ENCODE results near the gene GAS6.

Gene GAS6

DNA sequence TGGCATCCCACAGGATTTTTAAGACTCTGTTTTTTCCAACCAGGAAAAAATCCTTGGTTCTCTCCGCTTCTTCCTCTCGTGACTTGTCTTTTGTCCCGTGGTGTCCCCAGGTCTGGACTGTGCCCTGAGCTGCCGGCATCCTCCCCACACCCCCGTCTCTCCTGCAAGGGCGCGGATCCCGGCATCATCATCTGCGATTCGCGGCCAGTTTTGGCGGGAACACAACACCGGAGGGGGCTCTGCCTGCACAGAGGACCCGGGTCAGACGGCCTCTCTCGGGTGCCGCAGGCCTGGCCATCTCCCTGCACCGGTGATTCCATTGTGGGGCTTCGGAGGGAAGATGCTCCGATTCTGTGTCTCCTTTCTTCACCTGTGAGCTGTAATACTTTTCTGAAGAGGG, 18.8 kb upstream of the GAS6 start:
- H3F3A ChIP-seq (ENCODE audit: insufficient read depth, low read length) = peaks cover 41% of the 10 kb centered on the region
- TF ChIP-seq EZH2 (optimal IDR thresholded peaks at IDR 0.05; ENCODE audit: low read depth, low read length) = no peak
- TF ChIP-seq EZH2phosphoT487 (IDR thresholded peaks at IDR 0.05; ENCODE audit: low read length) = no peak
- TF ChIP-seq, protein P1, sequence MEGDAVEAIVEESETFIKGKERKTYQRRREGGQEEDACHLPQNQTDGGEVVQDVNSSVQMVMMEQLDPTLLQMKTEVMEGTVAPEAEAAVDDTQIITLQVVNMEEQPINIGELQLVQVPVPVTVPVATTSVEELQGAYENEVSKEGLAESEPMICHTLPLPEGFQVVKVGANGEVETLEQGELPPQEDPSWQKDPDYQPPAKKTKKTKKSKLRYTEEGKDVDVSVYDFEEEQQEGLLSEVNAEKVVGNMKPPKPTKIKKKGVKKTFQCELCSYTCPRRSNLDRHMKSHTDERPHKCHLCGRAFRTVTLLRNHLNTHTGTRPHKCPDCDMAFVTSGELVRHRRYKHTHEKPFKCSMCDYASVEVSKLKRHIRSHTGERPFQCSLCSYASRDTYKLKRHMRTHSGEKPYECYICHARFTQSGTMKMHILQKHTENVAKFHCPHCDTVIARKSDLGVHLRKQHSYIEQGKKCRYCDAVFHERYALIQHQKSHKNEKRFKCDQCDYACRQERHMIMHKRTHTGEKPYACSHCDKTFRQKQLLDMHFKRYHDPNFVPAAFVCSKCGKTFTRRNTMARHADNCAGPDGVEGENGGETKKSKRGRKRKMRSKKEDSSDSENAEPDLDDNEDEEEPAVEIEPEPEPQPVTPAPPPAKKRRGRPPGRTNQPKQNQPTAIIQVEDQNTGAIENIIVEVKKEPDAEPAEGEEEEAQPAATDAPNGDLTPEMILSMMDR (IDR thresholded peaks at IDR 0.05; ENCODE audit: low read length) = no peak

DNA sequence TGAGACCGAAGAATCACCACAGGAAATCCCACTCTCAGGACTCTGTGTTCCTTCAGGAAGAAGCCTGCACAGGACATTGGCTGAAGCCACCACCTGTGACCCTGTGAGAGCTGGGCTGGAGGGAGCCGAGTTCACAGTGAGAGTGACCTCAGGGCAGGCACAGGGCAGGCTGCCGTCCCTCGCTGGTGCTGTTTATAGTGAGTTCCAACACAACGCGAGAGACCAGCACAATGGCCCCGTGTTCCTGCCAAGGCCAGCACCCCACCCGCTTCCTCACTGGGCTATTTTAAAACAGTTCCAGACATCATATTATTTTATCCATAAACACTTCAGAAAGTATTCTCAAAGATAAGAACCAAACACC, 18.4 kb upstream of the GAS6 start:
- Histone ChIP-seq H3K9me3 (replicated peaks; ENCODE audit: insufficient read depth, low read length) (no peaks in the 10 kb centered on the region), H3K36me3 (replicated peaks; ENCODE audit: insufficient read depth, low read length) (no peaks in the 10 kb centered on the region), H3K9me2 (replicated peaks; ENCODE audit: insufficient read depth, low read length) (no peaks in the 10 kb centered on the region), H3F3A (ENCODE audit: insufficient read depth, low read length) (peaks cover 41% of the 10 kb centered on the region), H3K27me3 (replicated peaks; ENCODE audit: insufficient read depth, low read length) (no peaks in the 10 kb centered on the region), H3K4me1 (ENCODE audit: low read length) (peaks cover 55% of the 10 kb centered on the region), H3K4me3 (ENCODE audit: low read length) (peak overlapping the region; percentile 21), H2AFZ (ENCODE audit: low read length) (peak overlapping the region; percentile 60), H3K4me2 (ENCODE audit: low read depth, low read length) (peak overlapping the region; percentile 83), H3K79me2 (ENCODE audit: low read length) (peaks cover 3% of the 10 kb centered on the region; the same call in 1 of the 2 replicates), H4K20me1 (ENCODE audit: insufficient read depth, low read length) (no peaks in the 10 kb centered on the region), H3K9ac (ENCODE audit: low read length) (peak overlapping the region; percentile 66), H3K27ac (ENCODE audit: low read length) (peak overlapping the region; percentile 97)
- DNase-seq = peak; percentile 33
- TF ChIP-seq EZH2phosphoT487 (IDR thresholded peaks at IDR 0.05; ENCODE audit: low read length) (no peak), EZH2 (optimal IDR thresholded peaks at IDR 0.05; ENCODE audit: low read depth, low read length) (no peak)
- TF ChIP-seq, protein P1 (IDR thresholded peaks at IDR 0.05; ENCODE audit: low read length) = no peak

More for the DNA sequence above, 18.8 kb upstream of the GAS6 start:
- peak overlapping the region; percentile 97 for H3K27ac ChIP-seq (ENCODE audit: low read length)
- peak overlapping the region; percentile 66; the same call in 1 of the 2 replicates for H3K9ac ChIP-seq (ENCODE audit: low read length)
- DNase-seq = no peak
- H4K20me1 ChIP-seq (ENCODE audit: insufficient read depth, low read length) = no peaks in the 10 kb centered on the region
- H3K4me1 ChIP-seq (ENCODE audit: low read length) = peaks cover 57% of the 10 kb centered on the region
- H3K9me3 ChIP-seq (replicated peaks; ENCODE audit: insufficient read depth, low read length) = no peaks in the 10 kb centered on the region
- H2AFZ ChIP-seq (ENCODE audit: low read length) = no peak overlapping the region
- H3K4me3 ChIP-seq (ENCODE audit: low read length) = no peak overlapping the region; the same call in 1 of the 2 replicates
- no peaks in the 10 kb centered on the region for H3K9me2 ChIP-seq (replicated peaks; ENCODE audit: insufficient read depth, low read length)
- H3K36me3 ChIP-seq (replicated peaks; ENCODE audit: insufficient read depth, low read length) = no peaks in the 10 kb centered on the region
- no peaks in the 10 kb centered on the region for H3K27me3 ChIP-seq (replicated peaks; ENCODE audit: insufficient read depth, low read length)
- H3K79me2 ChIP-seq (ENCODE audit: low read length) = peaks cover 3% of the 10 kb centered on the region; the same call in 1 of the 2 replicates
- peak overlapping the region; percentile 83 for H3K4me2 ChIP-seq (ENCODE audit: low read depth, low read length)

DNA sequence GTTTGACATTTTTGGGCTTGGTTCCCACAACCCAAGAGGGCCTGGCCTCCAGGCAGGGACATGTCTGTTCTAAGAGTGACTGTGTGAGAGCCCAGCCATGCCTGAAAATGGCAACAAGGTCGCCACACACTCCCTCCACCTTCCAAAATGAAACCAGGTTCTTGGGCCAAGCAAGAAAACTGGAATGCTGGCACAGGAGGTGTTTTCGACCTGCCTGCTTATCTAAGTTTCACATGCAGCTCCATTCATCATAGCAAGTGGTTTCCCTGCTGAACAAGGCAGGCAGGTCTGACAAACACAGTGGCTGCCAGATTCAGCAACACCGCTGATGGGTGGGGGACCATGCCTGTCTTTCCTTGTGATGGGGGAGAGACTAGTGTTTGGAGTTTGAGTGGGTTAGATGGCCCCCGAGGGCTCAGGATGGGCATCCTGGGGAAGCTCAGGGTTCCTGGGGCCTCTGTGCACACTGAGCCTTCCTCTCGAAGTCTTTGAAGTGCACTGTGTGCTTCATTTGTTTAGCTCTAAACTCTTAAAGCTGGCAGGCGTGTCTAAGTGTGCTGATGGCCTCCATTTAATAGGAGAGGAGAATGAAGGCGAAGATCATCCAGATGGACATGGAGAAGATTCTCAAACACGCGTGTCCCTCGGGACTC, 17.9 kb upstream of the GAS6 start:
- Histone ChIP-seq H3K4me3 (ENCODE audit: low read length) (peak overlapping the region; percentile 21), H3K79me2 (ENCODE audit: low read length) (peaks cover 3% of the 10 kb centered on the region; the same call in 1 of the 2 replicates), H3K4me1 (ENCODE audit: low read length) (peaks cover 55% of the 10 kb centered on the region), H3K36me3 (replicated peaks; ENCODE audit: insufficient read depth, low read length) (no peaks in the 10 kb centered on the region), H3K27me3 (replicated peaks; ENCODE audit: insufficient read depth, low read length) (no peaks in the 10 kb centered on the region), H3K9me3 (replicated peaks; ENCODE audit: insufficient read depth, low read length) (no peaks in the 10 kb centered on the region), H3F3A (ENCODE audit: insufficient read depth, low read length) (peaks cover 41% of the 10 kb centered on the region), H3K4me2 (ENCODE audit: low read depth, low read length) (peak overlapping the region; percentile 83), H3K27ac (ENCODE audit: low read length) (peak overlapping the region; percentile 97), H2AFZ (ENCODE audit: low read length) (peak overlapping the region; percentile 60), H3K9me2 (replicated peaks; ENCODE audit: insufficient read depth, low read length) (no peaks in the 10 kb centered on the region), H3K9ac (ENCODE audit: low read length) (peak overlapping the region; percentile 66), H4K20me1 (ENCODE audit: insufficient read depth, low read length) (no peaks in the 10 kb centered on the region)
- no peak for TF ChIP-seq EZH2 (optimal IDR thresholded peaks at IDR 0.05; ENCODE audit: low read depth, low read length)
- TF ChIP-seq, protein P1 (IDR thresholded peaks at IDR 0.05; ENCODE audit: low read length) = no peak
- peak; percentile 72 for DNase-seq
